Duodenal mucosa (tissue), 2 donors: ENCODE measurements around the gene DUSP22.

Experiments used
- H3K27ac ChIP-seq: one replicate; pipeline ENCODE4 v1.7.0; 2013; ENCODE audit warnings: low read depth, low read length
- H3K27me3 ChIP-seq, 2 donors: one replicate each; pipeline ENCODE4 v1.7.0; 2013; ENCODE audit warnings: low read length in 2 of 2, control low read depth in 1 of 2; ENCODE audit not compliant: insufficient read depth in 2 of 2, control insufficient read depth in 1 of 2
- H3K36me3 ChIP-seq, 2 donors: one replicate each; pipeline ENCODE4 v1.7.0; 2013; ENCODE audit warnings: low read length in 2 of 2, control low read depth in 1 of 2; ENCODE audit not compliant: insufficient read depth in 2 of 2, control insufficient read depth in 1 of 2
- H3K4me1 ChIP-seq, 2 donors: one replicate each; pipeline ENCODE4 v1.7.0; 2013; ENCODE audit warnings: low read length in 2 of 2, control low read depth in 1 of 2; ENCODE audit not compliant: insufficient read depth in 2 of 2, control insufficient read depth in 1 of 2
- H3K4me3 ChIP-seq, 2 donors: one replicate each; pipeline ENCODE4 v1.7.0; 2013; ENCODE audit warnings: low read length in 2 of 2, low read depth in 1 of 2
- H3K9ac ChIP-seq, 2 donors: one replicate each; pipeline ENCODE4 v1.7.0; 2013; ENCODE audit warnings: low read length in 2 of 2, low read depth in 1 of 2
- H3K9me3 ChIP-seq, 2 donors: one replicate each; pipeline ENCODE4 v1.7.0; 2013; ENCODE audit warnings: low read length in 2 of 2, control low read depth in 1 of 2; ENCODE audit not compliant: control insufficient read depth in 1 of 2

The DUSP22 gene

GRCh38 chr6:339480-339879 lies 47.2 kb downstream of the DUSP22 start:
- Histone ChIP-seq H3K4me1 (peaks cover 18 to 58% of the 10 kb centered on the region in 2 donors), H3K36me3 (no peaks in the 10 kb centered on the region), H3K27me3 (no peaks in the 10 kb centered on the region), H3K9ac (no peak overlapping the region), H3K27ac (no peak overlapping the region), H3K9me3 (peaks cover 0 to 6% of the 10 kb centered on the region in 2 donors), H3K4me3 (no peak overlapping the region)

DNA sequence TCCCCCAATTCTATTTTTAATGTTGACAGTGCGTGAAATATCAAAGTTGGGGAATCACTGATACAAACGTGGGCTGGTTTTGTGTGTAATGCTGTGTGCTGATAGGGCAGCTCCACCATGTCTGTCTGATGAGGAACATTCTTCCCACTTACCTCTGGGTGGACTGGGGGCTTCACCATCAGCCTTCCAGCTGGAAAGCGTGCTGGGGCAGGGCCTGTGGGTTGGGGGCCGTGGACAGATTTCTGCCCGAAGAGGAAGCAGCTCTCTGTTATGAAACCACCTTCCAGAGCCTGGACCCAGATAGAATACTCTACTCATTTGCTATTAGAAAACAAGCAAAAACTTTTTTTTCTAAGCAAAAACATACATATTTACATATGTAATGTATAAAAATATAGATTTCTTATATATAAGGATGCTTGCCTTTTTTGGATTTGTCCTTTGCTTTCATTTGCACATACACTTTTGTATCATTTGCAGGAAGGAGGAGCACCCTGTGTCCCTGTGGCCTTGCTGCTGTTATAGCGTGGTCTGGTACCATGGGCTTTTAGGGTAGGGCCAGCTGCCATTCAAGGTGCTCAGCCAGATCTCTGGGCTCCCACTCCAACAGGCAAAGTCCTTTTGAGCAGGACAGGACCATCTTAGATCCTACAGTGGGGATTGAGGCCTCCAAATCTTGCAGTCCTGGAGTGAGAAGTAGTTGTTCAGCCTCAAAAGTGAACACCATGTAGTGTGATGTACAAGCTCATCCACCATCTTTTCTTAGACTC lies 48.1 kb downstream of the DUSP22 start:
- Histone ChIP-seq H3K4me1 (peaks cover 18 to 58% of the 10 kb centered on the region in 2 donors), H3K36me3 (no peaks in the 10 kb centered on the region), H3K9ac (no peak overlapping the region), H3K9me3 (peaks cover 0 to 6% of the 10 kb centered on the region in 2 donors), H3K4me3 (peak overlapping the region in 1 of 2 donors; percentile 17), H3K27ac (no peak overlapping the region), H3K27me3 (no peaks in the 10 kb centered on the region)

- H3K27ac ChIP-seq = no peak overlapping the region
- no peaks in the 10 kb centered on the region for H3K27me3 ChIP-seq
- H3K9ac ChIP-seq = no peak overlapping the region
- H3K36me3 ChIP-seq = no peaks in the 10 kb centered on the region
- peaks cover 0 to 6% of the 10 kb centered on the region in 2 donors for H3K9me3 ChIP-seq
- peak overlapping the region in 1 of 2 donors; percentile 17 for H3K4me3 ChIP-seq
- H3K4me1 ChIP-seq = peaks cover 18 to 53% of the 10 kb centered on the region in 2 donors
Measured at GRCh38 chr6:340991-341827, 48.9 kb downstream of the DUSP22 start.

GRCh38 chr6:341914-342831 lies 49.9 kb downstream of the DUSP22 start:
- H3K27me3 ChIP-seq = no peaks in the 10 kb centered on the region
- no peak overlapping the region for H3K4me3 ChIP-seq
- no peak overlapping the region for H3K9ac ChIP-seq
- H3K27ac ChIP-seq = no peak overlapping the region
- H3K36me3 ChIP-seq = no peaks in the 10 kb centered on the region
- peaks cover 0 to 6% of the 10 kb centered on the region in 2 donors for H3K9me3 ChIP-seq
- H3K4me1 ChIP-seq = peaks cover 13 to 44% of the 10 kb centered on the region in 2 donors

DNA sequence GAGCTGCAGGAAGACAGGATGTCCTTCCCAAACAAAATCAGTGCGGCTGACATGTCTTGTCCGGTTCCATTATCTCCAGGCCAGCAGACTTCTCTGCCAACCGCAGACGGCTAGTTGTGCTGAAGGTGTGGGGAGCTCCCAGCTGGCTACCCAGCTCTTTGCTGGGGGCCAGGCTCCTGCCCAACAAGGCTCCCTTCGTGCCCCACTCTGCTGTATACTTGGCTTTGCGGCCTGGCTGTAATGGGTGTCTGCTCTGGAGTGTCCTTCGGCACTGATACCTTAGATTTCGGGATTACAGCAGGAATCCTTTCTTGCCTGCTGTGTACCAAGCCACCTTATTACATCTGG lies 50.5 kb downstream of the DUSP22 start:
- peaks cover 0 to 6% of the 10 kb centered on the region in 2 donors for H3K9me3 ChIP-seq
- no peak overlapping the region for H3K4me3 ChIP-seq
- no peak overlapping the region for H3K27ac ChIP-seq
- H3K9ac ChIP-seq = no peak overlapping the region
- H3K4me1 ChIP-seq = peaks cover 13 to 41% of the 10 kb centered on the region in 2 donors
- no peaks in the 10 kb centered on the region for H3K27me3 ChIP-seq
- H3K36me3 ChIP-seq = peaks cover 0 to 2% of the 10 kb centered on the region in 2 donors

- Histone ChIP-seq H3K27ac (no peak overlapping the region), H3K36me3 (peaks cover 0 to 7% of the 10 kb centered on the region in 2 donors), H3K4me3 (no peak overlapping the region), H3K9me3 (peaks cover 0 to 9% of the 10 kb centered on the region in 2 donors), H3K9ac (no peak overlapping the region), H3K27me3 (no peaks in the 10 kb centered on the region), H3K4me1 (peaks cover 9 to 40% of the 10 kb centered on the region in 2 donors)
Measured at GRCh38 chr6:343226-343935, 51.1 kb downstream of the DUSP22 start.

- H3K4me1 ChIP-seq = peaks cover under 1 to 32% of the 10 kb centered on the region in 2 donors
- H3K4me3 ChIP-seq = no peak overlapping the region
- H3K9ac ChIP-seq = no peak overlapping the region
- H3K36me3 ChIP-seq = peaks cover 7 to 16% of the 10 kb centered on the region in 2 donors
- no peak overlapping the region for H3K27ac ChIP-seq
- H3K27me3 ChIP-seq = no peaks in the 10 kb centered on the region
- H3K9me3 ChIP-seq = peaks cover 0 to 11% of the 10 kb centered on the region in 2 donors
Measured at GRCh38 chr6:343960-344815, 51.9 kb downstream of the DUSP22 start.

GRCh38 chr6:344816-345340 lies 52.6 kb downstream of the DUSP22 start:
- Histone ChIP-seq H3K9me3 (peaks cover 0 to 11% of the 10 kb centered on the region in 2 donors), H3K9ac (no peak overlapping the region), H3K36me3 (peaks cover 7 to 21% of the 10 kb centered on the region in 2 donors), H3K4me1 (peaks cover 0 to 30% of the 10 kb centered on the region in 2 donors), H3K27me3 (no peaks in the 10 kb centered on the region), H3K27ac (no peak overlapping the region), H3K4me3 (no peak overlapping the region)
